Fibroblast of lung (primary cell): ENCODE measurements around the gene IL1RAPL2.

Experiments used
- CTCF ChIP-seq, 2 donors: IDR thresholded peaks in 1 of 2; conservative IDR thresholded peaks in 1 of 2; 1 replicate in 1 of 2; 2 replicates in 1 of 2; pipeline ENCODE4 v1.5.1; 2011 to 2012; ENCODE audit warnings: low read length in 2 of 2, control low read depth in 1 of 2, inconsistent platforms in 1 of 2, low read depth in 1 of 2, mild to moderate bottlenecking in 1 of 2
- EZH2 ChIP-seq: IDR thresholded peaks from 2 replicates; pipeline ENCODE4 v1.5.1; 2012; ENCODE audit warnings: low read length, control low read depth, mild to moderate bottlenecking; ENCODE audit errors: missing control alignments

DNA sequence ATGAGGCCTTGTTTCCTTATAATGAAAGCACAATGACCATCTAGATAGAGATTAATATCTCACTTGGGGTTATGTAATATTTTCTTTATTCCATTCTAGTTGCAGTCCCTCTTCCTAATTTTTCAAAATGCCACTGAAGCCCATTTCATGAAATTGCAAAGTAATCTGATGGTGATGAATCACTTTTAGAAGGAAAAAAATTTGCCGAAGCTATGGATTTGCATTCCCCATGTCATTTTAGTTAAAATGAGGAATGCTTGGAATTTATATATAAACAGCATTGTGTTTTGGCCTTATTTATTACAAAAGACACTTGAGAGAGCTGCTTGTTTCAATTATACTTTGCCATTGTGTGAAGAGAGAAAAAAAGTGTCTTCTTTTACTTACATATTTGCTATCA lies 896.2 kb downstream of the IL1RAPL2 start:
- TF ChIP-seq EZH2 (no peak), CTCF (conservative IDR thresholded peaks at IDR 0.05 in 1 of 2, IDR thresholded peaks at IDR 0.05 in 1 of 2; ENCODE audit: low read depth in 1 of 2, low read length in 2 of 2) (no peak)
